Endodermal cell (in vitro differentiated cells): Measurements from ENCODE around the gene POGLUT3. TPM values are rescaled to one million over a fixed set of nuclear protein-coding genes. Genes with fewer than 3 reads are reported as not detected.

Experiments used
- DNase-seq: peaks from one replicate; pipeline ENCODE4 v3.0.0-alpha.2; 2017
- H3K27ac ChIP-seq: 2 replicates; pipeline ENCODE4 v1.5.1; 2013; ENCODE audit warnings: mild to moderate bottlenecking, low read depth, low read length, moderate library complexity
- H3K27me3 ChIP-seq: 2 replicates; pipeline ENCODE4 v1.6.1; 2013; ENCODE audit warnings: mild to moderate bottlenecking, low read length, moderate library complexity; ENCODE audit not compliant: insufficient read depth, control insufficient read depth, poor library complexity, severe bottlenecking
- H3K36me3 ChIP-seq: 2 replicates; pipeline ENCODE4 v1.7.0; 2013; ENCODE audit warnings: mild to moderate bottlenecking, low read length, moderate library complexity; ENCODE audit not compliant: control insufficient read depth, insufficient read depth
- H3K4me1 ChIP-seq: one replicate; pipeline ENCODE4 v1.7.0; 2013; ENCODE audit warnings: low read length; ENCODE audit not compliant: control insufficient read depth, insufficient read depth
- H3K4me3 ChIP-seq: 2 replicates; pipeline ENCODE4 v1.5.1; 2013; ENCODE audit warnings: mild to moderate bottlenecking, low read length, moderate library complexity
- H3K9ac ChIP-seq: 2 replicates; pipeline ENCODE4 v1.6.1; 2013; ENCODE audit warnings: mild to moderate bottlenecking, low read length, moderate library complexity; ENCODE audit not compliant: poor library complexity, severe bottlenecking; ENCODE audit errors: extremely low read depth
- H3K9me3 ChIP-seq: 2 replicates; pipeline ENCODE4 v1.6.1; 2013; ENCODE audit warnings: mild to moderate bottlenecking, low read length, moderate library complexity; ENCODE audit not compliant: control insufficient read depth
- H3K27ac Mint-ChIP-seq: 2 replicates; pipeline ENCODE4 v1.8.0; 2020; ENCODE audit warnings: mixed read lengths
- H3K27me3 Mint-ChIP-seq: 2 replicates; pipeline ENCODE4 v1.8.0; 2021; ENCODE audit warnings: mild to moderate bottlenecking, mixed read lengths; ENCODE audit not compliant: insufficient read depth
- H3K36me3 Mint-ChIP-seq: 2 replicates; pipeline ENCODE4 v1.8.0; 2020; ENCODE audit warnings: low read depth, mixed read lengths
- H3K4me1 Mint-ChIP-seq: 2 replicates; pipeline ENCODE4 v1.8.0; 2020; ENCODE audit warnings: mixed read lengths
- H3K4me3 Mint-ChIP-seq: 2 replicates; pipeline ENCODE4 v1.8.0; 2020; ENCODE audit warnings: mild to moderate bottlenecking, moderate library complexity, mixed read lengths
- H3K9me3 Mint-ChIP-seq: 2 replicates; pipeline ENCODE4 v1.8.0; 2020; ENCODE audit warnings: mild to moderate bottlenecking, mixed read lengths
- CTCF ChIP-seq: fragments of 200-600 bp; sonication (generic); conservative IDR thresholded peaks from 2 replicates; pipeline ENCODE4 v1.5.0; 2021; ENCODE audit warnings: antibody characterized with exemption, mild to moderate bottlenecking
- WGBS, 2 experiments: methylation state at CpG; one replicate each; pipeline versions ENCODE4 v1.1.5 to v1.1.7; 2013; ENCODE audit warnings: missing lambda C conversion rate in 2 of 2, mixed read lengths in 1 of 2; ENCODE audit not compliant: insufficient coverage in 1 of 2, insufficient read length in 1 of 2; 5-methylcytosine and 5-hydroxymethylcytosine counted together
- total RNA-seq, 2 donors: library from RNA; stranded (reverse); fragmentation: NEBNext Ultra II Directional in 1 of 2; extraction: Animal tissue kit (Norgen Biotek cat#: 25700) in 1 of 2; gene quantifications; 2 replicates in 1 of 2; 3 replicates in 1 of 2; pipeline ENCODE4 v1.2.1, GENCODE V29; 2021

The POGLUT3 gene
- total RNA-seq, 2 donors from 2014 or later: 22.0 to 28.7 TPM

GRCh38 chr11:108494182-108494581 is 4.0 kb downstream of the POGLUT3 start:
- no peaks in the 10 kb centered on the region for H3K9me3 ChIP-seq
- peaks cover 10% of the 10 kb centered on the region for H3K36me3 ChIP-seq
- H3K4me1 ChIP-seq: no peaks in the 10 kb centered on the region
- WGBS, 2 experiments: 93 to 97% methylated on average over 5 to 6 of the region's 6 CpGs
- H3K4me1 Mint-ChIP-seq: peaks cover 22% of the 10 kb centered on the region
- H3K27me3 ChIP-seq: no peaks in the 10 kb centered on the region
- TF ChIP-seq CTCF: no peak
- no peak for DNase-seq
- no peak overlapping the region for H3K4me3 ChIP-seq
- H3K27me3 Mint-ChIP-seq: peaks cover 3% of the 10 kb centered on the region
- H3K36me3 Mint-ChIP-seq: peaks cover 6% of the 10 kb centered on the region
- H3K9ac ChIP-seq: no peak overlapping the region
- H3K4me3 Mint-ChIP-seq: no peak overlapping the region
- H3K27ac Mint-ChIP-seq: no peak overlapping the region
- no peaks in the 10 kb centered on the region for H3K9me3 Mint-ChIP-seq
- no peak overlapping the region for H3K27ac ChIP-seq

DNA sequence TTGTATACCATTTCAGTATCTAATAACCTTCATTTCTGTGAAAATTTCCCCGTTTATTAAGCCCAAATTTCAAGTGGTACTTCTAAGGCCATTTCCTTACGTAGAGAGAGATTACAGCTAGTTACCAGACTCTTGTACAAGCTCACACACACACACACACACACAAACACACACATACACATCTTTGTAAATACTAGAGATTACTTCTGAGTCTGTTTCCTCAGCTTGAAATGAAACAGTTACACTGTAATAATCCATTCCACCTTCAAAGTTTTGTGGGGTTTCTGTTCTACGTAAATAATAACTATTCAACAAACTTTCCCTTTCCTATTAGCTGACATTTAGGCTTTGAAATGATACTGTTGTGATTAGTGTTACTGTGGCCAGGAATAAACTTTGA is 6.2 kb downstream of the POGLUT3 start:
- Mint-ChIP-seq H3K9me3 (peaks cover 7% of the 10 kb centered on the region), H3K27me3 (peaks cover 4% of the 10 kb centered on the region), H3K4me3 (no peak overlapping the region), H3K4me1 (peaks cover 20% of the 10 kb centered on the region), H3K27ac (no peak overlapping the region), H3K36me3 (peaks cover 20% of the 10 kb centered on the region)
- Histone ChIP-seq H3K4me1 (no peaks in the 10 kb centered on the region), H3K9ac (no peak overlapping the region), H3K4me3 (no peak overlapping the region), H3K27me3 (no peaks in the 10 kb centered on the region), H3K27ac (no peak overlapping the region), H3K36me3 (peaks cover 19% of the 10 kb centered on the region), H3K9me3 (peaks cover 13% of the 10 kb centered on the region)
- WGBS, 2 experiments: 92 to 93% methylated on average over 2 to 3 of the region's 3 CpGs
- no peak for TF ChIP-seq CTCF
- DNase-seq: no peak

DNA sequence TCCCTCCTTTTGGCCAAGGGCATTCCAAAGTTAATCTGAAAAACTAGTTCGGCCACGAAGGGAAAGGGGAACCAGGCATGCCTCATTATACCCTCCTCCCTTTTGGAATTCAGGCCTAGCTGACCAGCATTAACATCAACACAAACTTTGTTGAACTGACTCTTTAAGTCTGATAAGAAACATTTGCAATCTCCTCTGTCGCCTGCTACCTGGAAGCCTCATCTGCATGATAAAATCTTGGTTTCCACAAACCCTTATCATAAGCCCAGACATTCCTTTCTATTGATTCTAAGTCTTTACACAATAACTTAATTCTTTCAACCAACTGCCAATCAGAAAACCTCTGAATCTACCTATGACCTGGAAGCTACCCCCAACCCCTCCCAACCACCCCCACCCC is 11.4 kb downstream of the POGLUT3 start:
- Mint-ChIP-seq H3K4me1 (peaks cover 22% of the 10 kb centered on the region), H3K4me3 (no peak overlapping the region), H3K9me3 (peaks cover 12% of the 10 kb centered on the region), H3K27me3 (peaks cover 7% of the 10 kb centered on the region), H3K27ac (peak overlapping the region; percentile 33), H3K36me3 (peaks cover 51% of the 10 kb centered on the region)
- Histone ChIP-seq H3K27me3 (no peaks in the 10 kb centered on the region), H3K4me1 (no peaks in the 10 kb centered on the region), H3K9me3 (peaks cover 22% of the 10 kb centered on the region), H3K9ac (no peak overlapping the region), H3K27ac (no peak overlapping the region), H3K36me3 (peaks cover 49% of the 10 kb centered on the region), H3K4me3 (no peak overlapping the region)
- 58 to 95% methylated on average over 3 of the region's 3 CpGs for WGBS, 2 experiments
- TF ChIP-seq CTCF: no peak
- no peak for DNase-seq
